HUES6 (cell line): Measurements from ENCODE around the gene RSPH3.
"Not testable (repeated sequence)": the region's sequence is repeated elsewhere in the genome, so short reads cannot be mapped to it uniquely, and the experiment has no call there.

ENCODE experiments used
- H3K27ac ChIP-seq: 2 replicates; pipeline ENCODE4 v1.7.0; 2013; ENCODE audit warnings: low read depth, mild to moderate bottlenecking, low read length, inconsistent platforms
- H3K27me3 ChIP-seq: 2 replicates; pipeline ENCODE4 v1.6.1; 2013; ENCODE audit warnings: low read length; ENCODE audit not compliant: control insufficient read depth, insufficient read depth
- H3K36me3 ChIP-seq: 2 replicates; pipeline ENCODE4 v1.6.1; 2013; ENCODE audit warnings: low read length; ENCODE audit not compliant: control insufficient read depth, insufficient read depth
- H3K4me1 ChIP-seq: 2 replicates; pipeline ENCODE4 v1.6.1; 2013; ENCODE audit warnings: low read length; ENCODE audit not compliant: control insufficient read depth, insufficient read depth
- H3K4me3 ChIP-seq: 2 replicates; pipeline ENCODE4 v1.5.1; 2013; ENCODE audit warnings: low read depth, low read length
- H3K9ac ChIP-seq: one replicate; pipeline ENCODE4 v1.6.1; 2013; ENCODE audit warnings: mild to moderate bottlenecking, low read length
- H3K9me3 ChIP-seq: 2 replicates; pipeline ENCODE4 v1.6.1; 2013; ENCODE audit warnings: low read depth, low read length; ENCODE audit not compliant: control insufficient read depth, insufficient read depth

Gene RSPH3

GRCh38 chr6:159023893-159024292 lies 23.9 kb upstream of the RSPH3 start:
- Histone ChIP-seq H3K4me3 (no peak overlapping the region), H3K27me3 (no peaks in the 10 kb centered on the region)

DNA sequence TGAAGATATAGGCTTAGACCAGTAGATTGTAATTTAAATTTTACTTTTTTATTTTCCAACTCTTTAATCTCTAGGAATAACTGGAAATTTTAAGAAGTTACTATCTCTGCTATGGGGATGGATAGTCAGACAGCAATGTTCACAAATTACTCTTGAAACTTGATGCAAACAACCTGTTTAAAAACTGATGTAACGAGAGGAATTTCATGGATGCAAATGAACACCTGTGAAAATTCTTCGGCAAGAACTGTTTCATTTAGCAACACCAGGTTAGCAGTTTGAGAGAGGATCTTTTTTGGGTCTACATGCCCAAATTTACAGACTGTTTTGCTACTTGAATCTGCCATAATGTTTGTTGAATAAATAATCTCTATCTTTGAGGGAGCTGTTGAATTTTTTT lies 20.0 kb upstream of the RSPH3 start:
- no peaks in the 10 kb centered on the region for H3K4me1 ChIP-seq
- H3K4me3 ChIP-seq, result no peak overlapping the region
- H3K27ac ChIP-seq, result no peak overlapping the region
- H3K27me3 ChIP-seq, result no peaks in the 10 kb centered on the region
- no peaks in the 10 kb centered on the region for H3K36me3 ChIP-seq
- no peak overlapping the region for H3K9ac ChIP-seq
- H3K9me3 ChIP-seq, result peaks cover 23% of the 10 kb centered on the region

More at GRCh38 chr6:159023893-159024292, 23.9 kb upstream of the RSPH3 start:
- H3K4me1 ChIP-seq, result no peaks in the 10 kb centered on the region
- H3K9me3 ChIP-seq, result peaks cover 18% of the 10 kb centered on the region
- H3K36me3 ChIP-seq, result no peaks in the 10 kb centered on the region
- H3K27ac ChIP-seq, result no peak overlapping the region
- H3K9ac ChIP-seq, result no peak overlapping the region

DNA sequence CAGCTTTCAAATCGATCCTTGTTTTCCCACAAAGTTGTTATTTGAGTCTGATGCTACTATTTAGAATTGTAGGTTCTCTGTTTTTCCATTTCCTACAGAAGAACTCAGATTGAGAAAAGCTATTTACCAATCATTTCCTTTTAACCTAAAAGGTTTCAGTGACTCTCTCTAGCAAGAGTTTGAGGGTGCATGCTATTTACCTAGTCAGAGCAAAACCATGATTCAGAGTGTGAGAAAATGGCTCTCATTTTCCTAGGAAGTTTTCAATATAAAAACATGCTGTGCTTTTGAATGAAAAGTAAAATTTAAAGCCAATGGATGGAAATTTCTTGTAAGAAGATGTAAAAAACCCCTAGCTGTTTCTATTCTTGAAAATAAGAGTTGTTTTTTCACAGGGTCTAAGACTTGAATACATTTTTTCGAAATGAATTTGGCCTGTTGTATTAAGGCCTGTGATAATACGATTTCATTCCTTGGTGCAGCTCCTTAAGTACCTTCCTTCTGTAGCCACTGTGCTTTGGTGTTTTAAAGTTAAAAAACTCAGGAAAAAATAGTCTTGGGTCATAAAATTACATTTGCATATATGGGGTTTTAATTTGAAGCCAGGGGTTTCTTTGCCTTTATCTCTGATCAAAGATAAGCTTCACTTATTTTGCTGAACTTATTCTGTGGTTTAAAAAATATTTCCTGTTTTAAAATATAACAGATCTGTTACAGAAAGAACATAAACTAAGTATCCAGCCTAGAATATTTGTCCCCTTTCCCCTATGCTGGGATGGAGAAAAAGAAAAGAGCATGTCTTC lies 18.0 kb upstream of the RSPH3 start:
- H3K27me3 ChIP-seq, result no peaks in the 10 kb centered on the region
- H3K4me3 ChIP-seq, result no peak overlapping the region
- H3K36me3 ChIP-seq, result no peaks in the 10 kb centered on the region
- peaks cover 8% of the 10 kb centered on the region; the same call in 1 of the 2 replicates for H3K9me3 ChIP-seq
- H3K4me1 ChIP-seq, result no peaks in the 10 kb centered on the region
- no peak overlapping the region for H3K9ac ChIP-seq
- no peak overlapping the region for H3K27ac ChIP-seq

GRCh38 chr6:159014406-159014805 lies 14.4 kb upstream of the RSPH3 start:
- Histone ChIP-seq H3K36me3 (no peaks in the 10 kb centered on the region), H3K4me3 (no peak overlapping the region), H3K27ac (no peak overlapping the region), H3K9ac (no peak overlapping the region), H3K9me3 (peaks cover 8% of the 10 kb centered on the region; the same call in 1 of the 2 replicates), H3K4me1 (no peaks in the 10 kb centered on the region), H3K27me3 (no peaks in the 10 kb centered on the region)

DNA sequence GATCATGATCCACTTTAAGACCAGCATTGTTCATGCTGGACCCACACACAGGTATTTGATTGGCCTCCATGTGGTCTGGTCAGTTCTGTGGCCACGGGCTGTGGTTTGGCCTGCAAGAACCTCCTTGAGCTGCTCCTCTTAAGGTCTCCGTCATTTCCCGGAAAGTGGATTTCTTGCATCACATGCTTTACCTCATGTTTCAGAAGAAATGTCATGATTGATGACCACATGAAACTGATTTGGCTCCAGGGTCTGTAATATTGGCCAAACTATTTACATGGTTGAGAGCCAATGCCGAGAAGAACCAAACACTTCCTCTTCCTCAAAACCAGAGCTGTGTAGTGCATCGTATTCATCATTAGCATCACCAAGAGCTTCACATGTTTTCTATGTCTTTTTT lies 13.2 kb upstream of the RSPH3 start:
- H3K27me3 ChIP-seq, result no peaks in the 10 kb centered on the region
- peaks cover 8% of the 10 kb centered on the region; the same call in 1 of the 2 replicates for H3K9me3 ChIP-seq
- H3K4me3 ChIP-seq, result no peak overlapping the region
- no peaks in the 10 kb centered on the region; the same call in 1 of the 2 replicates for H3K4me1 ChIP-seq
- H3K36me3 ChIP-seq, result no peaks in the 10 kb centered on the region
- H3K9ac ChIP-seq, result no peak overlapping the region
- no peak overlapping the region for H3K27ac ChIP-seq

- no peaks in the 10 kb centered on the region for H3K27me3 ChIP-seq
- no peak overlapping the region for H3K9ac ChIP-seq
- H3K9me3 ChIP-seq, result peaks cover 8% of the 10 kb centered on the region; the same call in 1 of the 2 replicates
- no peak overlapping the region for H3K27ac ChIP-seq
- H3K4me3 ChIP-seq, result no peak overlapping the region
- H3K36me3 ChIP-seq, result no peaks in the 10 kb centered on the region
- H3K4me1 ChIP-seq, result no peaks in the 10 kb centered on the region; the same call in 1 of the 2 replicates
Measured at GRCh38 chr6:159012201-159012600, 12.2 kb upstream of the RSPH3 start.

DNA sequence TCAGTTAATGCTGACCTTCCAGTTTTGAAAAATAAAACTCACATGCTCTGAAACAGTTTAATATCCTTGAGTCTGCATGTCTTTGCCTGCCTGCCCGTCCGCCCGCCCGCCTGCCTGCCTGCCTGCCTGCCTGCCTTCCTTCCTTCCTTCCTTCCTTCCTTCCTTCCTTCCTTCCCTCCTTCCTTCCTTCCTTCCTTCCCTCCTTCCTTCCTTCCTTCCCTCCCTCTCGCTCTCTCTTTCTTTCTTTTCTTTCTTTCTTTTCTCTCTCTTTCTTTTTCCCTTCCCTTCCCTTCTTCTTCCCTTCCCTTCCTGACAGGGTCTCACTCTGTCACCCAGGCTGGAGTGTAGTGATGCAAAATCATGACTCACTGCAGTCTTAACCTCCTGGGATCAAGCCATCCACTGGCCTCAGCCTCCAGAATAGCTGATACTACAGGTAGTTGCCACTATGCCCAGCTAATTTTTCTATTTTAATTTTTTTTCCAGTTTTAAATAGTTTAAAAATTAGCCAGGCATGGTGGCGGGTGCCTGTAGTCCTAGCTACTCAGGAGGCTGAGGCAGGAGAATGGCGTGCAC lies 10.1 kb upstream of the RSPH3 start:
- H3K4me1 ChIP-seq, H3K27ac ChIP-seq, H3K9ac ChIP-seq, H3K9me3 ChIP-seq, H3K36me3 ChIP-seq, H3K4me3 ChIP-seq, H3K27me3 ChIP-seq: not testable (repeated sequence)

DNA sequence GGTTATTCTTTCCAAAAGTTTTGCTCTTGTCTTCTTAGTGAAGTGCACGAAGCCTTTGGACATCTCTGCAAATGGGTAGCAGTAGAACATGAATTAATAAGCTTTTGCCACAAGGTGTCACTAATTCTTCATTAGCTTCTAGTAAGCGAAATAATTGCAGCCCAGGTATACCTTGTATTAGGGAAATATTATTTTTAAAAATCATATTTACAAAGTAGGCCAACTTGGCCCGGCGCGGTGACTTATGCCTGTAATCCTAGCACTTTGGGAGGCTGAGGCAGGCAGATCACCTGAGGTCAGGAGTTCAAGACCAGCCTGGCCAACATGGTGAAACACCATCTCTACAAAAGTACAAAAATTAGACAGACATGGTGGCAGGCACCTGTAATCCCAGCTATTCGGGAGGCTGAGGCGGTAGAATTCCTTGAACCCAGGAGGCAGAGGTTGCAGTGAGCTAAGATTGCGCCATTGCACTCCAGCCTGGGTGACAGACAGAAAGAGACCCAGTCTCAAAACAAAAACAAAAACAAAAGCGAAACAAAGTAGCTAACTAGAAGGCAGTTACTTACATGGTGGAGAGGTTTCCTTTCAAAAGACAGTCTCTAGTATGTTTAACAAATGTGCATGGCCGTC lies 8.8 kb upstream of the RSPH3 start:
- H3K36me3 ChIP-seq, result no peaks in the 10 kb centered on the region
- H3K9ac ChIP-seq, result no peak overlapping the region
- H3K4me3 ChIP-seq, result no peak overlapping the region
- no peak overlapping the region for H3K27ac ChIP-seq
- no peaks in the 10 kb centered on the region; the same call in 1 of the 2 replicates for H3K4me1 ChIP-seq
- H3K27me3 ChIP-seq, result no peaks in the 10 kb centered on the region
- H3K9me3 ChIP-seq, result no peaks in the 10 kb centered on the region

DNA sequence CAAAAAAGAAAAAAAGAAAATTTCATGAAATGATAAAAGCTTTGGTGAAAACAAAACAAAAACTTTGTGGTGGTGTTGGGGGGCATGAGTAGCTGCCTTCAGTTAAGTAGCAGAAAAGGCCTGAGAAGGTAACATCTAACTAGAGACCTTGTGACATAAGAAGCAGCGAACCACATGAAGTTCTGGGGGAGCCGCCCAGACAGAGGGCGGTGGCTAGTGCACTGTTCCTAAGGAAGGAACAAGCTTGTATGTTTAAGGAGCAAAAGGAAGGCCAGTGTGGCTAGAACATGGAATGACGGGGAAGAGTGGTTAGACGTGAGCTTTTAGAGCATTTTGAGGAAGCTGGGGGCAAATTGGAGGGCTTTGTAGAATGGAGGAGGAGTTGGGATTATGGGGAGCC lies 7.5 kb upstream of the RSPH3 start:
- H3K36me3 ChIP-seq, result no peaks in the 10 kb centered on the region
- H3K9me3 ChIP-seq, result no peaks in the 10 kb centered on the region
- H3K27ac ChIP-seq, result no peak overlapping the region
- H3K4me1 ChIP-seq, result peaks cover 4% of the 10 kb centered on the region; the same call in 1 of the 2 replicates
- no peak overlapping the region for H3K9ac ChIP-seq
- no peaks in the 10 kb centered on the region for H3K27me3 ChIP-seq
- H3K4me3 ChIP-seq, result no peak overlapping the region

- H3K4me1 ChIP-seq, result peaks cover 15% of the 10 kb centered on the region
- no peak overlapping the region for H3K9ac ChIP-seq
- no peak overlapping the region for H3K4me3 ChIP-seq
- no peaks in the 10 kb centered on the region for H3K9me3 ChIP-seq
- H3K36me3 ChIP-seq, result no peaks in the 10 kb centered on the region
- no peak overlapping the region for H3K27ac ChIP-seq
- H3K27me3 ChIP-seq, result no peaks in the 10 kb centered on the region
Measured at GRCh38 chr6:159005436-159005835, 5.4 kb upstream of the RSPH3 start.

DNA sequence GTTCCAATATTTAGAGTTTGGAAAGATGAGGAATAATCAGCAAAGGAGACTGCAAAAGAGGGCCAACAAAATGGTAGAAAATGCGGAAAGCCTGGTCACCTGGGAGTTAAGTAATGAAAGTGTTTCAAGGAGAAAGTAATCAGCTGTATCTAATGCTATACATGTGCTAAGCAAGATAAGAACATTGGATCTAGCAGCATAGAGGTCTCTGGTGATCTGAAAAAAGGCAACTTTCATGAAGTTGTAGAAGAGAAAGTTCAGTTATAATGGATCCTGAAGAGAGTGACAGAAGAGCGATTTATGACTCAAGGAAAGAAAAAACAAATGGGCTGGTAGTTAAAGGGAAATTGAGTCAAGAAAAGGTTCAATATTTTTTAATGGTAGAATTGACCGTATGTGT lies 4.6 kb upstream of the RSPH3 start:
- no peaks in the 10 kb centered on the region for H3K27me3 ChIP-seq
- H3K9me3 ChIP-seq, result no peaks in the 10 kb centered on the region
- H3K4me1 ChIP-seq, result peaks cover 15% of the 10 kb centered on the region
- H3K9ac ChIP-seq, result no peak overlapping the region
- H3K4me3 ChIP-seq, result no peak overlapping the region
- H3K36me3 ChIP-seq, result no peaks in the 10 kb centered on the region
- H3K27ac ChIP-seq, result no peak overlapping the region
